ENCODE results near the gene TAGLN2.

The TAGLN2 gene

DNA sequence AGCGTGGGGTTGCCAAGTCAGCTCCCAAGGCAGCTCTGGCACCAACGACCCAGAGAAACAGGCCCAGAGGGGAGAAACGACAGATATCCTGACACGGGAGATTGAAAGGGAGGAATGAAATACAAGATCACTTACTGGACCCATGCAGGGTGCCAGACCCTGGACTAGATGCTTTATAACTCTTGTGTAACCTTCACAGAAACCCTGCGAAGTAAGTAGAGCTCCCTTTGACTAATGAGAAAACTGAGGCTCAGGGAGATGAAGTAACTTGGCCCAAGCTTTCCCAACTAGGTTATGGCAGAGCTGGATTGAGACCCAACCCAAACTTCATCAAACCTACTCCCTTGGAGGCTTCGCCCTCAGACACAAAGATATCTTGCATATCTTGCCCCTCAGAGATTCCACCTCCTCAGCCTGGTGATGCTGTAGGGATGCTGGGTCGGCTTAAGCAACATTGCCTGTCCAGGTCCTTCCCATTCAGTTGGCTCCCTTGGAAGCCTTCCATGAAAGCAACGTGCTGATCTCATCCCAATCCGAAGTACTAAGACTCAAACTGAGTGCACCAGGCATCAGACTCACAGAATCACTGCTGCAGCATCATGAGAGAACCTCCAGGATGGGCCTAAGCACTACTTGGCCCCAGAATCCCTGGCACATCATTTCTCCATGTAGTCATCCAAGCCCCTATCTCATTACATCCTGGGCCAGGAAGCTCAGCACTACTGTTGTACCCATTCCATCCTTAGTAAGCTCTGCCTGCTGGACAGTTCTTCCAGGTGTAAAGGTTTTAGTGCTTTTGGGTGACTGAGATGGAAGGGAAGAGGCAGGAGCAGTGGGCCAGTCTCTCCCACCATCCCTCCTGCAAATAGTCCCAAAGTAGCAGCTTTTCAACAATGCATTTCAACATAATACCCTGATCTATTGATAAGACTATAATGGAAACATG lies 21.2 kb upstream of the TAGLN2 start:
- Histone ChIP-seq H3K9ac (ENCODE audit: low read length) (peak overlapping the region; percentile 89), H3K4me1 (ENCODE audit: control insufficient read depth, low read depth, low read length) (peaks cover 20% of the 10 kb centered on the region), H3K4me3 (ENCODE audit: low read length) (peak overlapping the region; percentile 97), H3K36me3 (ENCODE audit: control insufficient read depth, low read depth, low read length) (peaks cover 5% of the 10 kb centered on the region), H3K27me3 (ENCODE audit: control insufficient read depth, insufficient read depth, low read length) (no peaks in the 10 kb centered on the region), H3K27ac (ENCODE audit: low read length) (peak overlapping the region; percentile 40), H3K9me3 (ENCODE audit: control insufficient read depth, low read depth, low read length) (no peaks in the 10 kb centered on the region)

DNA sequence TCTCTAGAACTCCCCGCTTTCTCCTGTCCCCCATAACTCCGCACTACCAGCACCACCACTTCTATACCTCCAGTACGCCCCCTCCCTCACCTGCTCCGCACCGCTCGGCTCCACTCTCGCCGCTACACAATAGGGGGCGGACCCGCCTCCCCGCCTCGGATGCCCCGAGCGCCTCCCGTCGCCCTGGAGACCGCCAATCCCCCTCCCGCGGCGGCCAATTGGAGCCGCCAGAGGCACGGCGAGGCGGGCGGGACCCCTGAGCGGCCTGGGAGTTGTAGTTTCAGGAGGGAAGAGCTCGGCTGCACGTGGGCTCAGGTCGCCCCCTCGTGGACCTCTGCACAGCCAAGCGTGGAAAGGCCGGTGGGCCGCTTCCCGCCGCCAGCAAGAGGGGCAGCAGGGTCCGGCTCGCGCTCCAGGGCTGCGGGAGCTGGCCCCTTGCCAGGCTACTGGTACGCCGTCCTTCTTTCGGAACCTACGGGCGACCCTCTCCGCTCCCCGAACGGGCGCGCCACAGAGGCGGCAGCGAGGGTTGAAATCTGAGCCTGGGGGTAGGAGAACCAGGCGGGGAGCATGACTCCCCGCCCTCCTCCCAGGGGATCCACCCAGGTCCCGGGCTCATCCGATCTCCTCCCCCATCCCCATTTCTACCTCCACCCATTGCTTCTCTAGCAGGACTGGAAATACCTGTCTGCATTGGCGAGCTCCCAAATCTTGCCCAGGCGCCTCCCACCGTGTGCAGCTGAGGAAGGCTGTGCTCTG lies 20.4 kb upstream of the TAGLN2 start, which contains the start of gene IGSF9:
Gene IGSF9 (minus strand): TSS at position 131 of the 759 bp plus-strand sequence. CDS start 2,159 bp downstream, outside the sequence.
- H3K9ac ChIP-seq (ENCODE audit: low read length): peak within 1 kb of the TSS; percentile 89
- H3K27me3 ChIP-seq (ENCODE audit: control insufficient read depth, insufficient read depth, low read length): no peaks in the 10 kb centered on the region
- H3K9me3 ChIP-seq (ENCODE audit: control insufficient read depth, low read depth, low read length): no peaks in the 10 kb centered on the region
- H3K36me3 ChIP-seq (ENCODE audit: control insufficient read depth, low read depth, low read length): peaks cover 5% of the 10 kb centered on the region
- H3K27ac ChIP-seq (ENCODE audit: low read length): peak within 1 kb of the TSS; percentile 83
- H3K4me1 ChIP-seq (ENCODE audit: control insufficient read depth, low read depth, low read length): peaks cover 23% of the 10 kb centered on the region
- peak within 1 kb of the TSS; percentile 97 for H3K4me3 ChIP-seq (ENCODE audit: low read length)

DNA sequence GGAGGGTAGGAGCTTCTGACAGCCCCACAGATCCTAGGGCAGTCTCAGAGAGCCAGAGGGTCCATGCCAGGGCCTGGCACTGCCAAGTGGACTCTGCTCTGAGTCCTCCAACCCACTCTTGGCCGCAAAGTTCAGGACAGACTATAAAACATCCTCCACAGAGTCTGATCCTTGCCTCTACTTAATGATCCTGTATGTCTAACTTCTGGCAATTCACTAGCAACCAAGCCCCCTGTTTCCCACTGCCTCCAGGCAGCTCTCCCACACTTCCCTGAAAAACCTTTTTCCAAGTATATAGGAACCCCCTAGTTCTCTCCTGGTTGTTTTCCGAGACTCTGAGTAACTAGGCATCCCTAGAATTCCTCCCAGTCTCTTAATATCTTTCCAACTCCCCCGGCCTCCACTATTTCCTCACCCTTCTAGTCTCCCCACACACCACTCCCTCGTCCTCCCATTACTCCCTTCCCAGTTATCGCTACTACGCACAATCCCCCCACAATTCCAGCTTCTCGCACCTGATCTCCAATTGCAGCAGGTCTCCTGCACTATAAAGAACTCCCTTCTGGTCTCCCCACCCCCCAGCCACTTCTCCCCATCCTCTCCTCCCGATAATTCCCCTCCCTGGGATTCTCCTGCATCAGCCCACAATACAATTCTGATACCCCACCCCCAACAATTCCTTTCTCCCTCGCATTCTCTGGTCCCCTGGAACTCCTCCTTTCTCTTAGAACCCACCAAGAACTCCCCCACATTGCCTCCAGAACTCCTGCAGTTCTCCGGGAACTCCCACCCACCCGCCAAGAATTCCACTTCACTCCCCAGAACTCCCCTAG lies 19.5 kb upstream of the TAGLN2 start:
- H3K27me3 ChIP-seq (ENCODE audit: control insufficient read depth, insufficient read depth, low read length): no peaks in the 10 kb centered on the region
- H3K4me1 ChIP-seq (ENCODE audit: control insufficient read depth, low read depth, low read length): peaks cover 23% of the 10 kb centered on the region
- peak overlapping the region; percentile 97 for H3K4me3 ChIP-seq (ENCODE audit: low read length)
- H3K27ac ChIP-seq (ENCODE audit: low read length): peak overlapping the region; percentile 83
- H3K9me3 ChIP-seq (ENCODE audit: control insufficient read depth, low read depth, low read length): no peaks in the 10 kb centered on the region
- peak overlapping the region; percentile 89 for H3K9ac ChIP-seq (ENCODE audit: low read length)
- peaks cover 10% of the 10 kb centered on the region for H3K36me3 ChIP-seq (ENCODE audit: control insufficient read depth, low read depth, low read length)

DNA sequence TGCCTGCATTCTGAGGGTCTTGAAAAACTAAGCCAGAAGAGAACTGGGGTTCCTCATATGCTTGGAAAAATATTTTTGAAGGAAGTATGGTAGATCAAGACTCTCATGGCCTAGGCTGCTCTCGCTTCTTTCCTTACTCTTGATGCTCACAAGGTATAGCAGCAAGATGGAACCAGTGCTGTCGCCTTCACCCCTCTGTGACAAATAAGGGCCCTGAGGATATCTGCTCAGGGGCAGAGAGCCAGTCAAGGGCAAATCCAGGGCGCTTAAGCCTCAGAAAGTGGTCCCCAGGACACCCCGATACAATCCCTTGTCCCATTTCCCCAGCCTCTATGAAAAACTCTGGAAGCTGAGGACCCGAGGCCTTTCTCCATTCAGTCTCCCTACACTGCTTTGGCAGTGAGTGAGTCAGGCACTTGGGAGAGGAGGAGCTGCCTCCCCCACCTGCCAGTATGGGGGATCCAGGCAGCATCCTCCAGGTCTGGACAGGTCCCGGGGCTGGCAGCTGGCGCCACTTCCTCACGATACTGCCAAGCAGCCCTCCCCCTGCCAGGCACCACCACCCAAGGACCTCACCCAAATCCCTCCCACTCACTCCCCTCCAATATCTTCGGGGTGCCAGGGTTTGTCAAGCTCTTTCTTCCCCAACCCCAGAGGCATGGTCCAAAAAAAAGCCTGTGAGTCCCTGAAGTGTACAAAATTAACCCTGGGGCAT lies 18.8 kb upstream of the TAGLN2 start:
- H3K9ac ChIP-seq (ENCODE audit: low read length): peak overlapping the region; percentile 89
- peaks cover 23% of the 10 kb centered on the region for H3K4me1 ChIP-seq (ENCODE audit: control insufficient read depth, low read depth, low read length)
- peak overlapping the region; percentile 97 for H3K4me3 ChIP-seq (ENCODE audit: low read length)
- peaks cover 13% of the 10 kb centered on the region for H3K36me3 ChIP-seq (ENCODE audit: control insufficient read depth, low read depth, low read length)
- no peaks in the 10 kb centered on the region for H3K9me3 ChIP-seq (ENCODE audit: control insufficient read depth, low read depth, low read length)
- H3K27ac ChIP-seq (ENCODE audit: low read length): no peak overlapping the region
- no peaks in the 10 kb centered on the region for H3K27me3 ChIP-seq (ENCODE audit: control insufficient read depth, insufficient read depth, low read length)

DNA sequence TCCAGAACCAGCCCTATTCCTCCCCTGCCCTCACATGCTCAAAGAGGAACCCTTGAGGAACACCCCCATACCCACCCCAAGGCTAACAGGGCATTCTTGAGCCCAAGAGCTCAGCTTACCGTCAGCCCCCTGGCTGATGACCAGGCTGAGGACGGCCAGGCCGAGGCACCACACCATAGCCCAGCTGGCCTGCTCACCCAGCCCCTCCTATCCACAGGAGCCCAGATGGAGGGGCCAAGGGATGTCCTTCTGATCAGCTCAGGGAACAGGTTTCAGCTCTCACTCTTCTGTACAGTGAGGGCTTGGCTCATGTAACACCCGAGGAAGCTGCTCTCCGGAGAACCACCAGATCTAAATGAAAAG lies 18.0 kb upstream of the TAGLN2 start:
- Histone ChIP-seq H3K36me3 (ENCODE audit: control insufficient read depth, low read depth, low read length) (peaks cover 13% of the 10 kb centered on the region), H3K9ac (ENCODE audit: low read length) (no peak overlapping the region), H3K4me1 (ENCODE audit: control insufficient read depth, low read depth, low read length) (peaks cover 23% of the 10 kb centered on the region), H3K4me3 (ENCODE audit: low read length) (no peak overlapping the region), H3K9me3 (ENCODE audit: control insufficient read depth, low read depth, low read length) (no peaks in the 10 kb centered on the region), H3K27ac (ENCODE audit: low read length) (no peak overlapping the region), H3K27me3 (ENCODE audit: control insufficient read depth, insufficient read depth, low read length) (no peaks in the 10 kb centered on the region)

DNA sequence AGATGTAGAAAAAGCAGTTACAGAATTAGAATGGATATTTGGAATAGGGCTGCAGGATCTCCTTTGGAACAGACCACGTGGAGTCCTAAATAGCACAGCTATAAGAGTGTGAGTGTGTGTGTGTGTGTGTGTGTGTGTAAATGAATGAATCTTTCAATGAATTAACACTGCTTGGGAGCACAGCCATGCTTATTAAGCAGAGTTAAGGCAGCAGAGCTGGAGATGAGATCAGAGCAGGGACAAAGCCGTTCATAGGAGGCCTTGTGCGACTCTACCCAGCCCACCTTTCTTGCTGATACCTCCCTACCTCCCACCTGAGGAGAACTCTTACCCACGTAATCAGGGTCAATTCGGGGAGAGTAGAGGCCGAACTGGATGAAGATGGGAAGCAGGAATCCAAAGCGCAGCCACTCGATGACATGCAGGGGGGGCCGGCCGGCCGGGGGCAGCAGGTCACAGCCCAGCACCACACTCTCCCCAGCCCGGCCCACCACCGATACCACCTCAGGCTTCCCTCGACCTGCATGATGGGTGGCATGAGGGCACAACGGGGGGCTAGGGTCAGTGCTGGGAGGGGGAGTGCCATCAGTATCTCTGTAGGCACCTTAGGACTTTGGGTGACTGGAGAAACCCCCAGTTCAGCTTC lies 17.4 kb upstream of the TAGLN2 start:
- H3K27ac ChIP-seq (ENCODE audit: low read length): no peak overlapping the region
- peaks cover 13% of the 10 kb centered on the region for H3K36me3 ChIP-seq (ENCODE audit: control insufficient read depth, low read depth, low read length)
- H3K9ac ChIP-seq (ENCODE audit: low read length): no peak overlapping the region
- H3K27me3 ChIP-seq (ENCODE audit: control insufficient read depth, insufficient read depth, low read length): no peaks in the 10 kb centered on the region
- H3K4me1 ChIP-seq (ENCODE audit: control insufficient read depth, low read depth, low read length): peaks cover 23% of the 10 kb centered on the region
- no peaks in the 10 kb centered on the region for H3K9me3 ChIP-seq (ENCODE audit: control insufficient read depth, low read depth, low read length)
- H3K4me3 ChIP-seq (ENCODE audit: low read length): no peak overlapping the region

DNA sequence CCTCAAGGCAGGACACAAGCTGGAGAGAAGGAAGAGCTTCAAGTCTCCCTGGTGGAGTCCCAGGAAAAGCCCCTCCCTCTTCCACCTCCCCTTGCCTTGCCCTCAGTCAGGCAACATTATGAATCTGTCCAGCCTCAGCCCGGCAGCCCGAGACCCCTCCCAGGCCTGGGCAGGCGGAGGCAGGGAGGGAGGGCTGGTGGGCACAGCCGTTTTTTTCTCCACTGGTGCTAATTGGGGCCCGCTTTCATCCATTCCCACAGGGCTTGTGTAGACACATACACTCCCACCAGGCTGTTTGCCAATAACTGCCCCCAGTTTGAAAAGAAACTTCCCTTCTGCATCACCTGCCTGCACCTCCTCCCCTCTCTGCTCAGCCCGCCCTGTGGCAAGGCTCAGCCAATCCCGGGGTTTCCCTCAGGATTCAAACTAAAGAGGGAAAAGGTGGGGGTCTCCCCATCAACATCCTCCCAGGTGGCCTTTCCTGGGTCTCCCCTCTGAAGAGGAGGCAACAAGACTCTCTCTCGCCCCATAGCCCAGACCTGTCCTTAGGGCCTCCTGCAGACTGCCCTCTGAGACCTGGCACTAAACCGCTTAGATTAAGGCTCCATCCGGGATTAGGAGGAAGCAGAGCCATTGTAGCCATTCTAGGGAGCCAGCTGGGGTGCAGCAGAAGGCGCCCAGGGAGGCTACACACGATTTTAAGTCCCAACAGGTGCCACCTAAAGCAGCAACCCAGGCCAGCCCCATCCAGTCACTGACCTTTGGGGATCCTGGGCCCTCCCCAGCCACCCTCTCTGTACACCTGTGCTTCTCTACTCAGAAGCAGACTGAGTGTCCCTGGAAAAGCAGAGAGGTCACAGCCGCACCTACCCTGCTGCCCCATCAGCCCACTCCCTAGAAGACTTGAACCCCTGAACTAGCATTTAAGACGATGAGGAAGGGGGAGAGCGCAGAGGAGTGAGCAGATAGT lies 16.6 kb upstream of the TAGLN2 start:
- Histone ChIP-seq H3K9me3 (ENCODE audit: control insufficient read depth, low read depth, low read length) (no peaks in the 10 kb centered on the region), H3K36me3 (ENCODE audit: control insufficient read depth, low read depth, low read length) (peaks cover 13% of the 10 kb centered on the region), H3K4me1 (ENCODE audit: control insufficient read depth, low read depth, low read length) (peaks cover 27% of the 10 kb centered on the region), H3K4me3 (ENCODE audit: low read length) (peak overlapping the region; percentile 1), H3K9ac (ENCODE audit: low read length) (no peak overlapping the region), H3K27me3 (ENCODE audit: control insufficient read depth, insufficient read depth, low read length) (no peaks in the 10 kb centered on the region), H3K27ac (ENCODE audit: low read length) (no peak overlapping the region)

DNA sequence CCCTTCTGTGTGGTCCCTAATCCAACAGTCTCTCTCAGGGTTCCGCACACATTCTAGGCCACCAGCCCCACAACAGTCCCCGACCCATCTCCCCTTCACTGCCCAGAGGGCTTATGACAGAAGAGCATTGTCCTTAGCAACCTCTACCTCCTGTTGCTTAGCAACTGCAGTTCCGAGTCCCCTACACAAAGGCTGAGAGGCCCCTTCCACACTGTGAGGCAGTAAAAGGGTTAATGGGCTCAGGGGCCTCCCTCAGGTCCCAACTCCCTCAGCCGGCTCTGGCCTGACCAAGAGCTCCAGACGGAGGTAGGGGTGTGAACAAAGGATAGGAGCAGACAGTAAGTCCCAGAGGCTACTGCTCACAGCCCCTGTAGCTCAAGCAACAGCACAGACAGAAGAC lies 15.8 kb upstream of the TAGLN2 start:
- Histone ChIP-seq H3K9me3 (ENCODE audit: control insufficient read depth, low read depth, low read length) (no peaks in the 10 kb centered on the region), H3K27ac (ENCODE audit: low read length) (no peak overlapping the region), H3K36me3 (ENCODE audit: control insufficient read depth, low read depth, low read length) (peaks cover 13% of the 10 kb centered on the region), H3K9ac (ENCODE audit: low read length) (no peak overlapping the region), H3K4me3 (ENCODE audit: low read length) (peak overlapping the region; percentile 1), H3K4me1 (ENCODE audit: control insufficient read depth, low read depth, low read length) (peaks cover 24% of the 10 kb centered on the region), H3K27me3 (ENCODE audit: control insufficient read depth, insufficient read depth, low read length) (no peaks in the 10 kb centered on the region)

DNA sequence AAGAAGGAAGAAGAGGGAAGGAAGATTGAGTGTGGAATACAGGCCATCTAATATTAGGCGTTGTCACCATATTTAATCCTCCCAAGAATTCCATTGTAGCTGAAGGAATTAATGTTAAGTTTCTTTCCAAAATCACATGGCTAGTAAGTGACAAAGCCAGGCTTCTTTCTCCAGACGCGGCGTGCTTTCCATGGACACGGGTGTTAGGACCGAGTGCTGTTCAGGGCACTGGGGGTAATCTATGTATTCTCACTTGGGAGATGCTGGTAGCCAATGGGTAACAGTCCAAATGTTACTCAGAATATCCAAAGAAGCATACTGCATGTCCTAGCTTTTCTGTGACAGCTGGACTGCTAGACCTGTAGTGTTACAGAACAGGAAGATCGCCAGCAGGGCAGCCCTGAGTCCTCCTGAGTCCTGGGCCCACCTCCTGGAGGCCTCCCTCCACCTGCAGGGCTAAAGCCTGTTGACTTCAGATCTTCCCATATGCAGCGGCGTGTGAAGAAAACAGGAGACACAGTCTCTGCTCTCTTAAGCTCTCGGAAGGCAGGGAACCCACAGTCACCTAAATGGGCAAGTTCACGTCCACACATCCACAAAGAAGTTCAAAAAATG lies 14.8 kb upstream of the TAGLN2 start:
- Histone ChIP-seq H3K36me3 (ENCODE audit: control insufficient read depth, low read depth, low read length) (peaks cover 17% of the 10 kb centered on the region), H3K4me1 (ENCODE audit: control insufficient read depth, low read depth, low read length) (peaks cover 22% of the 10 kb centered on the region), H3K4me3 (ENCODE audit: low read length) (no peak overlapping the region), H3K27me3 (ENCODE audit: control insufficient read depth, insufficient read depth, low read length) (no peaks in the 10 kb centered on the region), H3K9ac (ENCODE audit: low read length) (no peak overlapping the region), H3K27ac (ENCODE audit: low read length) (no peak overlapping the region), H3K9me3 (ENCODE audit: control insufficient read depth, low read depth, low read length) (no peaks in the 10 kb centered on the region)

Measured in iPS-18a (cell line).